Measurements from ENCODE around the gene LTBP1.

DNA sequence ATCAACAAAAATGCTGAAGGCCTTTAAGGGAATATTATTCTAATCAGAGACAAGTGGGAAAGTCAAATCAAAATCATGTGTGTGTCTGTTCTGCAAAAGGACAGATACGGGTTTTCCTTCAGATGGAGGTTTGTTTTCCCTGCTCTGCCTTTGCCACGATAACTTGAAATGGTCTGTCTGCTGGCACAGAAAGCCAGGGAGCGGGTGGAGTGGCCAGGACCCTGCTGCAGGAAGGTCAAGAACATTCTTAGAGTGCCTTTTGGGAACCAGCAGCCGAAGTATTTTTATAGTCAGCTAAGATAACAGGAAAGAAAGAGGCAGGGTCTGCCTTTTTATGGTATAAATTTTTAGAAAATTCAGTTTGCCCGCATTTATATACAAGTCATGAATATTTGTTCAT is 234.2 kb downstream of the LTBP1 start:
- TF ChIP-seq EZH2 (IDR thresholded peaks at IDR 0.05; ENCODE audit: borderline replicate concordance, low read length) = no peak
- TF ChIP-seq, protein P1, sequence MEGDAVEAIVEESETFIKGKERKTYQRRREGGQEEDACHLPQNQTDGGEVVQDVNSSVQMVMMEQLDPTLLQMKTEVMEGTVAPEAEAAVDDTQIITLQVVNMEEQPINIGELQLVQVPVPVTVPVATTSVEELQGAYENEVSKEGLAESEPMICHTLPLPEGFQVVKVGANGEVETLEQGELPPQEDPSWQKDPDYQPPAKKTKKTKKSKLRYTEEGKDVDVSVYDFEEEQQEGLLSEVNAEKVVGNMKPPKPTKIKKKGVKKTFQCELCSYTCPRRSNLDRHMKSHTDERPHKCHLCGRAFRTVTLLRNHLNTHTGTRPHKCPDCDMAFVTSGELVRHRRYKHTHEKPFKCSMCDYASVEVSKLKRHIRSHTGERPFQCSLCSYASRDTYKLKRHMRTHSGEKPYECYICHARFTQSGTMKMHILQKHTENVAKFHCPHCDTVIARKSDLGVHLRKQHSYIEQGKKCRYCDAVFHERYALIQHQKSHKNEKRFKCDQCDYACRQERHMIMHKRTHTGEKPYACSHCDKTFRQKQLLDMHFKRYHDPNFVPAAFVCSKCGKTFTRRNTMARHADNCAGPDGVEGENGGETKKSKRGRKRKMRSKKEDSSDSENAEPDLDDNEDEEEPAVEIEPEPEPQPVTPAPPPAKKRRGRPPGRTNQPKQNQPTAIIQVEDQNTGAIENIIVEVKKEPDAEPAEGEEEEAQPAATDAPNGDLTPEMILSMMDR (conservative IDR thresholded peaks at IDR 0.05 in 1 of 2, IDR thresholded peaks at IDR 0.05 in 1 of 2; ENCODE audit: extremely low read depth in 1 of 2, insufficient read depth in 1 of 2, low read depth in 1 of 2, low read length in 2 of 2) = no peak
